Adrenal gland (tissue), 12 donors: Measurements from ENCODE around the gene DCDC2C. TPM values are rescaled to one million over a fixed set of nuclear protein-coding genes. Genes with fewer than 3 reads are reported as not detected.

Experiments
- DNase-seq, 7 donors: peaks; one replicate each; pipeline ENCODE4 v3.0.0-alpha.2; 2019 to 2020
- H3K27ac ChIP-seq, 5 donors: fragments of 200-600 bp; sonication (generic) in 4 of 5; 1 replicate in 3 of 5; 2 replicates in 2 of 5; pipeline versions ENCODE4 v1.5.1 to v1.8.0; 2016 to 2020; ENCODE audit warnings: mild to moderate bottlenecking in 1 of 5
- H3K27me3 ChIP-seq: fragments of 200-600 bp; 2 replicates; pipeline ENCODE4 v1.8.0; 2021
- H3K36me3 ChIP-seq, 2 donors: fragments of 200-600 bp; replicated peaks in 1 of 2; 1 replicate in 1 of 2; 2 replicates in 1 of 2; pipeline versions ENCODE4 v1.5.1 to v1.8.0; 2018 to 2022
- H3K4me1 ChIP-seq, 2 donors: fragments of 200-600 bp; replicated peaks in 1 of 2; 1 replicate in 1 of 2; 2 replicates in 1 of 2; pipeline versions ENCODE4 v1.5.1 to v1.8.0; 2018 to 2021
- H3K4me3 ChIP-seq, 4 donors: fragments of 200-600 bp; sonication (generic) in 3 of 4; one replicate each; pipeline ENCODE4 v1.5.1; 2016 to 2018
- H3K9me3 ChIP-seq, 3 donors: fragments of 200-600 bp; sonication (generic) in 1 of 3; replicated peaks in 1 of 3; 1 replicate in 2 of 3; 2 replicates in 1 of 3; pipeline versions ENCODE4 v1.5.1 to v1.8.0; 2016 to 2021
- CTCF ChIP-seq, 6 experiments: fragments of 450-650 bp in 4 of 6; fragments of 200-600 bp in 2 of 6; sonication (generic) in 1 of 6; IDR thresholded peaks; 1 replicate in 5 of 6; 2 replicates in 1 of 6; pipeline versions ENCODE4 v1.5.1 to v1.8.0; 2016 to 2021; ENCODE audit warnings: antibody characterized with exemption in 6 of 6, mild to moderate bottlenecking in 2 of 6, moderate library complexity in 1 of 6
- POLR2A ChIP-seq, 2 donors: fragments of 450-650 bp; IDR thresholded peaks; one replicate each; pipeline ENCODE4 v1.6.1; 2017; ENCODE audit warnings: antibody characterized with exemption in 2 of 2, mild to moderate bottlenecking in 2 of 2, moderate library complexity in 1 of 2
- WGBS, 4 donors: extraction: QIAGEN DNeasy Blood & Tissue Kit in 2 of 4; methylation state at CpG; one replicate each; pipeline versions ENCODE4 v1.1.5 to v1.1.7; 2013 to 2017; 5-methylcytosine and 5-hydroxymethylcytosine counted together
- intact Hi-C, 2 donors: fragments of 100-400 bp; cut with DNase I; formaldehyde crosslinking; loops; one replicate each; pipeline versions ENCODE4 v1.14.1 to v1.15.0; 2022 to 2023
- polyA plus RNA-seq, 3 donors: library from polyadenylated mRNA; stranded (reverse); fragments of 200-250 nt in 2 of 3; fragments of 350-450 nt in 1 of 3; fragmentation: Illumina TruSeq in 1 of 3; extraction: RNeasy Lipid Tissue Mini Kit (QIAGEN cat#74804) in 1 of 3; gene quantifications; one replicate each; pipeline ENCODE4 v1.2.3, GENCODE V29; 2013 to 2014
- total RNA-seq, 9 donors: library from RNA; depleted of rRNA in 4 of 9; stranded (reverse); fragments of >200 nt in 4 of 9; fragments of 120-200 nt in 1 of 9; fragmentation: NEBNext Ultra II Directional in 1 of 9; extraction: Animal tissue kit (Norgen Biotek cat#: 25700) in 1 of 9; gene quantifications; one replicate each; pipeline versions ENCODE4 v1.1.0 to v1.2.4, GENCODE V29; 2013 to 2023
- donor health status: healthy with polysubstance abuse.
- donor health status: Bipolar disorder and iron deficiency.
- donor health status: DM: yes; HTN: yes; CAD: no.
- donor health status: DM: no; HTN: no; CAD: no.
- donor health status: DM: no; HTN: no; CAD: no.
- donor health status: DM: yes; HTN: yes; CAD: no.

The DCDC2C gene
- total and polyA plus RNA-seq, 12 donors = 0.18 to 2.0 (median 0.39) TPM; not detected in 6

- no peak for DNase-seq
- Histone ChIP-seq H3K27ac (no peak overlapping the region), H3K9me3 (no peaks in the 10 kb centered on the region), H3K4me3 (no peak overlapping the region), H3K36me3 (no peaks in the 10 kb centered on the region), H3K4me1 (no peaks in the 10 kb centered on the region), H3K27me3 (no peaks in the 10 kb centered on the region)
- intact Hi-C loops = no loop called here
- TF ChIP-seq CTCF (IDR thresholded peaks at IDR 0.05) (no peak), POLR2A (IDR thresholded peaks at IDR 0.05) (no peak)
Observed at GRCh38 chr2:3787768-3788167, 84.4 kb downstream of the DCDC2C start.

- WGBS, 4 donors = 23 to 51% (median 44%) methylated on average over 1 of the region's 1 CpG
- intact Hi-C loops = no loop called here
- Histone ChIP-seq H3K4me1 (no peaks in the 10 kb centered on the region), H3K36me3 (no peaks in the 10 kb centered on the region), H3K27me3 (no peaks in the 10 kb centered on the region), H3K9me3 (no peaks in the 10 kb centered on the region), H3K27ac (no peak overlapping the region), H3K4me3 (no peak overlapping the region)
- TF ChIP-seq CTCF (IDR thresholded peaks at IDR 0.05) (no peak), POLR2A (IDR thresholded peaks at IDR 0.05) (no peak)
- no peak for DNase-seq
Observed at GRCh38 chr2:3789256-3789655, 85.9 kb downstream of the DCDC2C start.

- Histone ChIP-seq H3K36me3 (no peaks in the 10 kb centered on the region), H3K4me3 (no peak overlapping the region), H3K27me3 (no peaks in the 10 kb centered on the region), H3K27ac (no peak overlapping the region), H3K4me1 (no peaks in the 10 kb centered on the region), H3K9me3 (no peaks in the 10 kb centered on the region)
- DNase-seq = no peak
- no peak for TF ChIP-seq POLR2A (IDR thresholded peaks at IDR 0.05)
- TF ChIP-seq CTCF (IDR thresholded peaks at IDR 0.05) = no peak
- WGBS, 4 donors = 75 to 88% (median 84%) methylated on average over 5 of the region's 5 CpGs
- intact Hi-C loops = no loop called here
Observed at GRCh38 chr2:3793249-3793648, 89.9 kb downstream of the DCDC2C start.

- Histone ChIP-seq H3K4me3 (no peak overlapping the region), H3K4me1 (no peaks in the 10 kb centered on the region), H3K36me3 (no peaks in the 10 kb centered on the region), H3K27me3 (no peaks in the 10 kb centered on the region), H3K27ac (no peak overlapping the region), H3K9me3 (no peaks in the 10 kb centered on the region)
- no peak for DNase-seq
- TF ChIP-seq POLR2A (IDR thresholded peaks at IDR 0.05) (no peak), CTCF (IDR thresholded peaks at IDR 0.05) (no peak)
- intact Hi-C loops = no loop called here
- 63 to 80% (median 75%) methylated on average over 2 to 4 of the region's 4 CpGs for WGBS, 4 donors
Observed at GRCh38 chr2:3801506-3801905, 98.1 kb downstream of the DCDC2C start.
